Stimulated activated naive CD4-positive, alpha-beta T cell treated with Interleukin-2 at 50 U/mL for 16 hours (primary cell): ENCODE measurements around the gene ALX4.

Experiments
- DNase-seq: peaks from one replicate; lab custom pipeline; 2025; lab: John Stamatoyannopoulos, UW

The ALX4 gene

GRCh38 chr11:44300844-44301563 is 8.9 kb downstream of the ALX4 start:
- DNase-seq: no peak

DNA sequence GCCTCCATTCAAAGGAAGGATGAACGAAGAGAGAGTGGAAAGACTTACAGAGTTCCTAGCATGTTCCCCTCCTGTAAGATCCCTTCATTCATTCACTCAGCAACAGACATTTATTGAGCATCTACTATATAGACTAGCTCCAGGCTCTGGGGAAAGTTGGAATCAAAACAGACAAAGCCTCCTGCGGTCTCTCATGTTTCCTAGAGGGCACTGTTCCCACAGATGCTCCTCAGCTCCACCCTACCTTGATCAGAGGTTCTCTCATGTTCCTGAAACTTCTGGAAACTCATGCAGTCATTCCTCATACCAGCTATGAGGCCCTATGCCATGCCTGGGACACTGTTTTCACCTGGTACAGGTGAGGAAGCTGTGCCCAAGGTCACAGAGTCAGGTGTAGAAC is 11.1 kb downstream of the ALX4 start:
- DNase-seq: no peak

DNA sequence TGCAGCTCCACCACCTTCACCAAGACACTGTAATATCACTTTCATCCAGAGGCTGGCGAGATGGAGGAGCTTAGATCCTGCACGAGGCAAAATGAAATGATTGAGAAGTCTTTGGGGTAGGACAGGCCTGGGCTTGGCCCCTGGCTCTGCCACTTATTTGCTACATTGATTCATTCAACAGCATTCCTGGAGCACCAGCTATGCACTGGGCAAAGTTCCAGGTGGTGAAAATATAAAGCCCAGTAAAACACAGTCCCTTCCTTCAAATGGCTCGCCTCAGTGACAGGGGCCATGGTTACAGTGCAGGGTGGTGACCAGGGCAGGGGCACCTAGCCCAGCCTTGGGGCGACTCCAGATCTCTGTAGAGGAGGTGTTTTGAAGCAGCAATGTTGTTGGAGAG is 19.7 kb downstream of the ALX4 start:
- DNase-seq: no peak

- DNase-seq: no peak
Measured at GRCh38 chr11:44288133-44288526, 21.8 kb downstream of the ALX4 start.

- DNase-seq: no peak
Measured at GRCh38 chr11:44286911-44287310, 23.0 kb downstream of the ALX4 start.

GRCh38 chr11:44286268-44286880 is 23.6 kb downstream of the ALX4 start:
- DNase-seq: peak; percentile 34

DNA sequence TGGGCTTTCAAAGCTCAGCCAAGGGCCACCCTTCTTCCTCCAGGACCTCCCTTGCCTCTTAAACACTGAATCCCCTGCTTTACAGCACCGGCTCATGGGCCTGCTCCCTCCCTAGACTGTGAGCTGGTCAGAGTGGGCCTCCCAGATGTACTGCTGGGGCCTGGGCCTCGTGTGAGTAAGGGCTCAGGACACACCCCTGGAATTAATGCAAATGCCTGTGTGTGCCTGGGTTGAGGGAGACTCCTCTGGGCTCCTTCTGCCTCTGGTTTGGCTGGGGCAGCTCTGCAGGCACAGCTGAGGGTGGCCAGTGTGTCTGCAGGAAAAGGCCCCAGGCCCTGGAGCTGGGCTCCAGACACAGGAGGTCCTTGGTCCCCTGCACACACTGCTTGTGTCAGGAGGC is 24.2 kb downstream of the ALX4 start:
- DNase-seq: no peak

GRCh38 chr11:44282620-44283019 is 27.3 kb downstream of the ALX4 start:
- DNase-seq: no peak

GRCh38 chr11:44281151-44281550 is 28.8 kb downstream of the ALX4 start:
- DNase-seq: no peak

DNA sequence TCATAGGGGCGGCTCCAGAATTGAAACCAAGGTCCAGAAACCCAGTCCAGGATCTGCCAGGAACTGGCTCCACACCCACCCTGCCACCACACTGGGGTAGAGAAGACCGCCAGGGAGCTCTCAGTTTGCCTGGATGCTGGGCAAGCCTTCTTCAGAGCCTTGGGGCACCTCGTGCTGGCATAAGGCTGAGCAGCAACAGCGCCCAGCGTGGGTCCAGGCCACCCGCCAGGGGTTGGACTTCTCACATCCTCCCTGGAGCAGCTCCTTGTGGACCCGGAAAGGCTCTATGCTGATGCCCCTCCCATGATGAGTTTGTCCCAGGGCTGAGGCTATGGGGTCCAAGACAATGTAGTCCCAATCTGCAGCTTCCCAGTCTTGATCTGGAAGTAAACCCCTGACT is 29.7 kb downstream of the ALX4 start:
- DNase-seq: no peak

- no peak for DNase-seq
Measured at GRCh38 chr11:44279483-44279882, 30.5 kb downstream of the ALX4 start.

DNA sequence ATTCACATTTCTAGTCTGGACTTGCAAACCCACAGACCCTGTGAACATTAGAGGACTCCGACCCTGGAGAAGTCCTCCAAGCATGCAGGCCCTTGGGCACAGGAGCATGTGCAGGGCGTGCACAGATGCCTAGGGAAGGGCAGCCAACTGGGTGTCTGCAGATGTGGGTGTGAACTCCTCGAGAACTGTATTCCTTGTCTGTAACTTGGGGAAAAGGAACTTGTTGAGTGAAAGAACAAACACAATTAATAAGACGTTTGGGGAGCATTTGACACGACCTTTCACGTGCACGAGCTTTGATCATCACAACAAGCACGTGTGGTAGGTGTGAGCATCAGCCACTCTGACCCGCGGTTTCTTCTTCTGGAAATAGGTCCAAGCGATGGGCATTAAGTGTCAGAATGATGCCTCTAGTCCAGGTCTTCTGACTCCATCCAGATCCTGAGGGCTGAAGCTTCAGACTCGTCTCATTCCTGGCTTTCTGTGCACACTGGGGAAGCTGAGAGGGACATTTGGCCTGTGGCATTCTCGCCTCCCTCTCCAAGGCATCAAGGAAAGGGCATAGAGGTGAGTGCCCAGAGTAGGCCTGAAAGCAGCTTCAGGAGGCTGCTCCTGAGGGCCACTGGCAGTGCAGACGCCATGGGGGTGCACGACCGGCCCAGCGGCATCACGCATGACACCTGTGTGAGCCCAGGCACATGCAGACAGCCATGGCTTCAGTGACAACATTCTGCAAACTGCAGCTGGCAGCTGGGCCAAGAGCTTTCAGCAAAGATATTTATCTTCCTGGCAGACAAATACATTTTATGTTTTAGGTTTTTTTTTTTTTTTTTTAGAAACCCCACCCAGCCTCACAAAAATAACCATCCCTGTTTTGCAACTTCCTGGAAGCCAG is 32.5 kb downstream of the ALX4 start:
- no peak for DNase-seq

- DNase-seq: no peak
Measured at GRCh38 chr11:44275961-44276550, 33.9 kb downstream of the ALX4 start.

GRCh38 chr11:44275241-44275640 is 34.7 kb downstream of the ALX4 start:
- DNase-seq: no peak

- DNase-seq: no peak
Measured at GRCh38 chr11:44274404-44274803, 35.5 kb downstream of the ALX4 start.

DNA sequence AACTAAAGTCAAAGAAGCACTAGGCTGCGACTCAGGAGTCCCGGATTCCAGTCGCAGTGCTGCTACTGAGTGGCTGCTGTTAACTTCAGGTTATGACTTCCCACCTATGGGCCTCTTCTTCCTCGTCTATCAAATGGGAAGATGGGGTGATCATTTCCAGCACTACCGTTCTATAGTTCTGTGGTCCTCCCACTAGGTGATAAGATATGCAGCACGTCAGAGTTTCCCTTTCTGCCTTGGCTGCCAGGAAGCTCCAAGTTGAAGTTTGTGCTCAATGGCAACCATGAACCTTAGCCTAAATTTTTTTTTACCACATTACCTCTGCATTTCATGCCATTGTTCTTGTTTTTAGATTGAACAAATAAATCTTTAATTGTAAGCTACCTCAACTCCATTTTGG is 38.7 kb downstream of the ALX4 start:
- no peak for DNase-seq

DNA sequence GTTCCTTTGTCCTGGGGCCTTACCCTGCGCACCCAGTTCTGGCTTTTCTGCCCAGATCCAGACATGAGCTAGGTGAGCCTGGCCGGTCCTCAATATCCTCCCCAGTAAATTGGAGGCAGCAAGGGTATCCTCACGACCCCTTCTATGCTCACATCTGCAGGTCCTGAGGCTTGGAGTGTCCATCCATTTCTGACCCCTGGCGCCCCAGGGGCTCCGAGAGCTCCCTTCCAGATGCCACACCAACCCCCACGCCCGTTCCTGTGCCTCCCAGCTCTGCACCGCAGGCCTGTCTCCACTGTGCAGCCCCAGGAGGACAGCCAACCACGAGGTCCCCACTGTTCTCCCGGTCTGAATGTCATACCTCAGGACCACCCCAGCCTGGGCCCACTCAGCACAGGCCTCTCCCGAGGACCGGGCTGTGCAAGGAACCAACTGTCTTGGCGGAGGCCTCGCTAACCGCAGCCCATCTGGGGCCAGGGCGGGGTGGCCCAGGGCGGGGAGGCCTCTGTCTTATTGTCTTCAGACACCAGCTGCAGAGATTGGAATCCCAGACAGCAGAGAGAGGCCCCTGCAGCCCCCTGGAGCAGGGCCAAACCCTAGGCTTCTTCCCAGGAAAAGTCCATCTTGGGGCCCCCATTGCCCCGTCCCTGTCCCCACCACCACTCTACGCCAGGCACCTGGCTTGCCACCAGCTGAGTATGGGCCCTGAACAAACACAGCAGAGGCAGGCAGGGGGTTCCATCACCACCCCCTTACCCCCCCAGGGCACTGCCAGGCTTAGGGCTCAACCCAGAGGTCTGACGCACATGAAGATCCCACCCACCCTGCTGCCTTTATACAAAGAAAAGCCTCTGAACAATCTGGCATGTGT is 39.3 kb downstream of the ALX4 start:
- DNase-seq: no peak

GRCh38 chr11:44269369-44270351 is 40.3 kb downstream of the ALX4 start:
- no peak for DNase-seq

DNA sequence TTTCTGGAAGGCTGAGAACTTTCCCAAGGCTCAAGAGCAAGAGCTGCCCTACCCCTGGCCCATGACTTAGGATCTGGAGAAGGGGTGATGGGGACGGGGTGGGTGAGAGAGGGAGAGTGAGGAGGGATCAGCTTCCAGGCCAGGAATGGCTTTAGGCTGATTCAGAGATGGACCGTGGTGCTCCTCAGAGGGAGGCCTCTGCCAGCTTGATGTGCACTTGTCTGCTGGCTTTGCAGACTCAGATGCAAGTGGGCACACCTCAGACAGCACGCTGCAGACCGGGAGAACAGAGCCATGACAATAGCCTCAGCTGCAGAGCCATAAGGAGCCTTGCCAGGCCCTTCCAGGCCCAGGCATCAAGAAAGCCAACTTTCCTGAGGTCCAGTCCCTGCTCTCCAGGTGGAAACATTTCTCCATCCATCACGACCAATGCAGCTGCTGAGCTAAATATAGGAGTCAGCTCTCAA is 41.3 kb downstream of the ALX4 start:
- no peak for DNase-seq
